NCI-H748 (cell line): ENCODE results near the gene SEZ6L2.
"Not testable (repeated sequence)": the region's sequence is repeated elsewhere in the genome, so short reads cannot be mapped to it uniquely, and the experiment has no call there.

Experiments
- DNase-seq: peaks from one replicate; lab custom pipeline; 2025; ENCODE audit not compliant: unreplicated experiment; lab: John Stamatoyannopoulos, UW

Gene SEZ6L2

DNA sequence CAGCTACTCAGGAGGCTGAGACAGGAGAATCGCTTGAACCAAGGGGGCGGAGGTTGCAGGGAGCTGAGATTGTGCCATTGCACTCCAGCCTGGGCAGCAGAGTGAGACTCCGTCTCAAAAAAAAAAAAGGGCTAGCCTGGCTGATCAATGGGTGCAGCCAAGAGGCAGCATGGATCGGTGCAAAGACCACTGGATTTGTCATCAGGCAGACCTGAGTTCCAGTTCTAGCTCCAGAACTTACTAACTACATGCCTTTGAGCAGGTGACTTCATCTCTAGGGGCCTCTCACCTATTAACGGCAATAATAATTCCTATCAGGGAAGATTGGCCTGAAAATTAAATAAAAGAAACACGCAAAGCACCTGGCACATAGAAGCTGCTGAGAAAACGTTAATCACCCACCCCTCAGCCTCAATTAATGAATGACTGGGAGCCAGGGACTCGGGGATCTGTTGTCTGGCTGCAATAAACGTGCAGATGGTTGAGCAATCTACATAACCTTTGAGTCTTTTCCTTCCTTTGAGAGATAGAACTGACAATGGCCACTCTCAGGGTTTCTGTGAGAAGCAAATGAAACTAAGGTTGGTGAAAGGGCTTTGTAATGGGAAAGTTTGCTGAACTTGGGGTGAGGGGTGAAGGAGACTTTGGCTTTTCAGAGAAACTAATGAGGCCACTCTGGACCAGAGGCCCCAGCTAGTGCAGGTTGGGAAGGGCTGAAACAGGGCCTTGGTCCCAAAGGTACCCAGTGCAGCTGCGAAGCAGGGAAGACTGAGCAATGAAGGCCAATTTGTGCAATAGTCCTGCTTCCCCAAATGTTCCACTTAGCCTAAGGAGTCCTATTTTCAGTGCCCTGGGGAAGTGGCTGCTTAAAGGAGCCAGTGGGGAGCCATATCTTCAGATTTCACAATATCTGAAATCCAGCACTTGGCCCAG, 7.6 kb downstream of the SEZ6L2 start:
- no peak for DNase-seq

DNA sequence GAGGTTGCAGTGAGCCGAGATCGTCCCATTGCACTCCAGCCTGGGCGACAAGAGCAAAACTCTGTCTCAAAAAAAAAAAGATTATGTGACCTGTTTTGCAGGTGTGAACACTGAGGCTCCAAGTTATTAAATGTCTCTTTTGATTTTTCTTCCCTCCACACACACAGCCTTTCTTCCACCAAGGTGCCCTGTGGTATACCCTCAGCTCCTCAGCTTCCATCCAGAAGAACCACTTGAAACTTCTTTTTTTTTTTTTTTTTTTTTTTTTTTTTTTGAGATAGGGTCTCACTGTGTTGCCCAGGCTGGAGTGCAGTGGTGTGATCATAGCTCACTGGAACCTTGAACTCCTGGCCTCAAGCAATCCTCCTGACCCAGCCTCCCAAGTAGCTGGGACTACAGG, 10.0 kb downstream of the SEZ6L2 start:
- DNase-seq, result not testable (repeated sequence)

GRCh38 chr16:29883987-29884386, 15.4 kb downstream of the SEZ6L2 start:
- no peak for DNase-seq

DNA sequence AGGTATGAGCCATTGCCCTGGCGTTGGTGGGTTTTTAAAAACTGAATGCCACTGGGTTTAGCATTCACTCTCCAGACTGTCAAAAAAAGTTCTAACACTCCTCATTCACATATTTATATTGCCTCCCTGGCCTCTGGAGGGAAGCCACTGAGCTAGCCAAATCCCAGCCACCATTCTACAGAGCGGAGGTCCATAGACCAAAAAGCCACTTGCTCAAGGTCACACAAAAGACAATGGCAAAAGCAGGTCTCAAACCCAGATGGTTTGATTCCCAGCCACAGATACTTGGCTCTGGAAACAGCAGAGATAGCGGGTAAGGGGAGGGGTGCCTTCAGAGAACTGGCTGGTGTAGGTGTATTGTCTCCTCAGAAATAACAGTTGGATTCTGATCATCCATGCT, 18.3 kb downstream of the SEZ6L2 start:
- no peak for DNase-seq

DNA sequence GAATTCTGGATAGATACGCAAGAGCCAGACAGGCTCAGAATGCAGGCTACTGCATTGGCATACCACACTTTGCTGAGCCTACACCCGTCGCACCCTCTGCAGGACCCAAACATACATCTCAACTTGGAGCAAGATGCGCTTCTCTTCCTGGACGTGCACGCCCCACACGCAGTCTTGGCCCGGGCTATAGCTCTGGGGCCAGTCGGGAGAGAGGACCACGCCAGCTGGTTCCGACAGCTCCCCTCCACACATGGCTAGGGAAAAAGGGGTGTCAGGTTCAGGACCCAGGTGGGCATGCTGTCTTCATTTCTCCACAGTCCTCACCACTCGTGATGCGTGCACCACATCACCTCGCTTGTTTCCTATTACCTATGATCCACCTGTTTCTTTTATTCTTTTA, 21.2 kb downstream of the SEZ6L2 start:
- DNase-seq, result no peak

- peak; percentile 13 for DNase-seq
Observed at GRCh38 chr16:29877266-29877961, 21.9 kb downstream of the SEZ6L2 start.

GRCh38 chr16:29876594-29877249, 22.6 kb downstream of the SEZ6L2 start:
- no peak for DNase-seq

DNA sequence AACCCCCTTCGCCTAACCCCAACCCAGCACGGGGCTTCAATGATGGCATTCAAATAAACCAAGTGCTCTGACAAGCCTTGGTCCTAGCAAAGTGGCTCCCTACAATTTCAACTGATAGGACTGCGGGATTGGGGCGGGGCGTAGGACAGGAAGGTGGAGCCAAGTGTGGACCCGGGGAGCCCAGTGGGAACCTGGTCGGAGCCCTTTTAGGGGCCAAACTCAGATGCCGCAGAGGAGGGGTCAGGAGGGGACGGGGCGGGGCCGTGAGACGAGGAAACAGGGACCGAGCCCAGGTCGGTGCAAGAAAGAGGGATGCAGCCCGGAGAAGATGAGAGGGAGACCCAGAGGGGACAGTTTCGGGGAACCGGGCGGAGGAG, 23.1 kb downstream of the SEZ6L2 start:
- no peak for DNase-seq

- DNase-seq, result no peak
Observed at GRCh38 chr16:29875206-29875605, 24.1 kb downstream of the SEZ6L2 start.

DNA sequence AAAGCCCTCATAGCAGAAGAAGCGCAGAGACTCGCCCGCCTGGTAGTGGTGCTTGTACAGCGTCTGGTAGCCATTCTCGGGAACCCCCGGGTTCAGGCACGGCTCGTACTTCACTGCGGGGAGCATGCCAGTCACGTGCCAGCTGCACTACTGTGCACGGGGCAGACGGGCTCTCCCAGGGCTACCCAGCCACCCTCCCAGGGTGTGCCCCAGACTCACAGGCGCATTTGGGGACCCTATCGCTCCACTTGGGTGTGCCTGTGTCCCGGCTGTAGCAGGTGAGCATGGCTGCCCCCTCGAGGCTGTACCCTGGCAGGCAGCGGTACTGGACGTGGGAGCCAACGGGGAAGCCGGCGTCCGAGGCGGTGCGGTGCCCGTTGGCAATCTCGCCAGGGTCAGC, 26.0 kb downstream of the SEZ6L2 start:
- DNase-seq, result no peak

DNA sequence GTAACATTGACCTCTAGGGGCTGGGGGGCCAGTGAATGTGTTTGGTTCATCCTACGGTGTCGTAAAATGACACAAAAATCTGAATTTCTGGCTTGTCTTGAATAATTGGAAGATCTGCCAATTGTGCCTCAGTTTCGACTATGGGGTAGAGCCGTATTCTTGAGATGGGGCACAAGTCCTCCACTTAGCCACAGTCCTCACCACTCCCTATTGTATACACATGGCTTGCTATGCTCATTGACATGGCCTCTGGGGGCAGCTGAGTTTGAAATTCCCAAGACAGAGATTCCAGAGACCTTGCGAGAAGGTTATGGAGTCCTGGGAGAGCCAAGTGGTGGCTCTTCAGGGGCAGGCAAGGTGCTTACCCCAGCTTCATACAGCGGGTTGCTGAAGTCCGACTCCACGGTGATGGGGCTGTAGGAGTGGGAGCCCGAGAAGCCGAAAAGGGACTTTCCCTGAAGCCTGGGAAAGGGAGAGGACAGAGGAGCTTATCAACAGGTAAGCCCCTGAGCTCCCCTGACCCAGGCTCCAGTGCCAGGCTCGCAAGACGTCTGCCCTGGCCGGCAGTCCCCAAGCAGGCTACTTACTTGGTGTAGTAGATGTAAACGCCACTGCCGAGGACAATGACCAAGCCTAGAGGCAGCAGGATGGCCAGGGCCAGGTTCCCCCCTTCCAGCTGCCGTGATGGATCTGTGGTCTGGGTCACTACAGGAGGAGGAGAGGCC, 27.4 kb downstream of the SEZ6L2 start:
- no peak for DNase-seq

GRCh38 chr16:29869067-29869466, 30.3 kb downstream of the SEZ6L2 start:
- DNase-seq, result not testable (repeated sequence)

DNA sequence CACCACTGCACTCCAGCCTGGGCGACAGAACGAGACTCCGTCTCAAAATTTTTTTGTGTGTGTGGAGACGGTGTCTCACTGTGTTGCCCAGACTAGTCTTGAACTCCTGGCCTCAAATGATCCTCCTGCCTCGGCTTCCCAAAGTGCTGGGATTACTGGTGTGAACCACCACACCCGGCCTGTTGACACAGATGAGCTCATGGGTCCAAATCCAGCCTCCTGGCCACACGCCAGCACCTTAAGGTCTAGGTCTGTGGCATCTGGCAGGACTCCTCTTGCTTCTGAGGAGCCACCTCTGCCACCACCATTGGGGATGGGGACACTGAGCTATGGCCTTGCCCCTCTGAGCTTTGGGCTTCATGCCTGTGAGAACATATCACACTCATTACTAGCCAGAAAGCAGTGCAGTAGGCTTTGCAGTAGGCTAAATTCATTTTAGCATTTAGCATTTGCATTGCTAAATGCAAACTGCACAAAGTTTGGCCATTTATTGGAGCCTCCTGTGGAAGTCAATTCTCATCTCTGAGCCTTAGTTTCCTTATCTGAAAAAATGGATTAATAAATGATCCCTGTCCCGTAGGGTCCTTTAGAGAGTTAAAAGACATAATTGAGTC, 30.8 kb downstream of the SEZ6L2 start:
- DNase-seq, result no peak

GRCh38 chr16:29864205-29864604, 35.1 kb downstream of the SEZ6L2 start:
- DNase-seq, result no peak

DNA sequence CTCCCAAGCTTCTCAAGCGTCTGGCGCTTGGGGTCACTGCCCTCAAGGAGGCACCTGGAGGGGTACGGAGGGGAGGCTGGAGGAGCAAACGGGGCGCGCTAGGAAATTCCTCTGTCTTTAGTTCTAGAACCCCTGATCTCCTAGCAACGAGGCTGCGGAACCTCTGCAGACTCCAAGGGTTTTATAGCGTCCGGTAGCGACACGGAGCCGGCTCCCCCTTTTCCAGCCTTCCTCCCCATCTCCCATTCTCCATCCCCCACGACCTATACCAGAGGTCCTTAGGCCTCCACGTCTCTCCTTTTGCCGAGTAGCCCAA, 35.7 kb downstream of the SEZ6L2 start:
- no peak for DNase-seq

GRCh38 chr16:29862884-29863668, 36.3 kb downstream of the SEZ6L2 start, which contains the start of gene CDIPT:
CDIPT (minus strand) TSS chr16:29863226; CDS start chr16:29862857, 369 bp downstream.
- peak; percentile 93 for DNase-seq

GRCh38 chr16:29862383-29862883, 36.9 kb downstream of the SEZ6L2 start:
- peak; percentile 33 for DNase-seq

DNA sequence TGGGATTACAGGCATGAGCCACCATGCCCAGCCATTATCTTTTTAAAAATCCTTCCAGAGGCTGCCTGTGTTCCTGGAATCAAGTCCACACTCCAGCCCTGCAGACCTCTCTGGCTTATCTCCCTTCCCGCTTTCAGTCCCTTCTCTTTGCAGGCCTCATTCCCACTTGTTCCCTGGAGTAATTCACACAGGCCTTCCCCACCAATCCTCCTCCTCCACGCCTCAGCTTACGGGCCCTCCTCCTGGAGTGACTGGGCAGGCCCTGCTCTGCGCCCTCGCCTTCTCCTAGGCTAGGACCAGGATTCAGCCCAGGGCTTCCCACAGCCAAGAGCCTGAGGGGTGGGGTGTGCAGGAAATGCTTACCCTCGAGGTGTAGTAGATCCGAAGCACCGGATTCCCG, 39.1 kb downstream of the SEZ6L2 start:
- no peak for DNase-seq

GRCh38 chr16:29858974-29859373, 40.4 kb downstream of the SEZ6L2 start:
- DNase-seq, result no peak
